Measurements from ENCODE around the gene ZBED2. TPM values are rescaled to one million over a fixed set of nuclear protein-coding genes. Genes with fewer than 3 reads are reported as not detected.

The ZBED2 gene
- total and polyA plus RNA-seq, 2 donors (not counting 3 experiments of a cell fraction or from before 2014, with no cell fraction given), result not detected

DNA sequence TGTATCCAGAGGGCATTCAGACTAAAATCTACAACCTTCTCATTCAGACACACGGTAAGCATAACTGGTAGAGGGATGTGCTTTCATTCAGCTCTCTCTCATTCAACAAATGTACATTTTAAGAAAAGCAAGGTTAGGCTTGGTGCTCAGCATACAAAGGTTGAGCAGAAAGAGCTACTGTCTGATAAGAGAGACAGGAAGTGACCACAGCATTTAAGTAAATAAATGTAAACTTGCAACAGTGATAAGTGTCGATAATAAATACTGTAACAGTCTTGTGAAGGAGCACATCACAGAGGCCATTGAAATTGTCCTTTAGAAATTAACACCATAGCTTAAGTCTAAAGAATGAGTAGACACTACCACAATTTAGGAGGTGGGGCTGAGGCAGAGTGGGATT lies 49.8 kb downstream of the ZBED2 start:
- POLR2A ChIA-PET, result no interaction called here
- Histone ChIP-seq H3K4me1 (ENCODE audit: control insufficient read depth, extremely low read depth, insufficient read depth, low read length) (no peaks in the 10 kb centered on the region), H3K9ac (replicated peaks; ENCODE audit: extremely low read depth, insufficient read depth, low read length) (no peak overlapping the region), H4K20me1 (replicated peaks; ENCODE audit: control insufficient read depth, extremely low read depth, insufficient read depth, low read length) (no peaks in the 10 kb centered on the region), H3K79me2 (ENCODE audit: control insufficient read depth, insufficient read depth, low read length) (no peaks in the 10 kb centered on the region), H3K9me3 (replicated peaks; ENCODE audit: control insufficient read depth, insufficient read depth, low read length) (no peaks in the 10 kb centered on the region), H3K4me3 (replicated peaks in 1 of 3; ENCODE audit: insufficient read depth in 1 of 3, low read depth in 1 of 3, low read length in 3 of 3) (no peak overlapping the region), H3K36me3 (ENCODE audit: control insufficient read depth in 2 of 2, extremely low read depth in 1 of 2, insufficient read depth in 2 of 2, low read length in 2 of 2) (no peaks in the 10 kb centered on the region), H3K27ac (ENCODE audit: insufficient read depth, low read depth, low read length) (no peak overlapping the region), H3K27me3 (ENCODE audit: control insufficient read depth in 2 of 2, insufficient read depth in 2 of 2, low read length in 2 of 2) (peaks cover 0 to 2% of the 10 kb centered on the region in 2 experiments), H3K4me2 (ENCODE audit: insufficient read depth, low read length) (no peak overlapping the region), H3K9me1 (replicated peaks; ENCODE audit: control insufficient read depth, extremely low read depth, insufficient read depth, low read length) (no peaks in the 10 kb centered on the region), H2AFZ (ENCODE audit: low read depth, low read length) (no peak overlapping the region)
- FAIRE-seq (no peak), DNase-seq (ENCODE audit: low read depth, low spot score) (no peak)
- BruUV-seq (replicated peaks), result no TSS peak
- CTCF ChIA-PET, result no interaction called here
- dilution Hi-C loops (cut with MboI; ENCODE audit: extremely low pct_ligation_motif_present, low sequenced_read_pairs) (no loop called here), intact Hi-C loops (cut with micrococcal nuclease) (no loop called here)
- TF ChIP-seq EZH2 (IDR thresholded peaks at IDR 0.05; ENCODE audit: borderline replicate concordance, low read depth, low read length, severe bottlenecking), result no peak
- TF ChIP-seq POLR2AphosphoS5 (IDR thresholded peaks at IDR 0.05; ENCODE audit: insufficient read depth, low read depth, low read length), result no peak
- TF ChIP-seq, protein P1, sequence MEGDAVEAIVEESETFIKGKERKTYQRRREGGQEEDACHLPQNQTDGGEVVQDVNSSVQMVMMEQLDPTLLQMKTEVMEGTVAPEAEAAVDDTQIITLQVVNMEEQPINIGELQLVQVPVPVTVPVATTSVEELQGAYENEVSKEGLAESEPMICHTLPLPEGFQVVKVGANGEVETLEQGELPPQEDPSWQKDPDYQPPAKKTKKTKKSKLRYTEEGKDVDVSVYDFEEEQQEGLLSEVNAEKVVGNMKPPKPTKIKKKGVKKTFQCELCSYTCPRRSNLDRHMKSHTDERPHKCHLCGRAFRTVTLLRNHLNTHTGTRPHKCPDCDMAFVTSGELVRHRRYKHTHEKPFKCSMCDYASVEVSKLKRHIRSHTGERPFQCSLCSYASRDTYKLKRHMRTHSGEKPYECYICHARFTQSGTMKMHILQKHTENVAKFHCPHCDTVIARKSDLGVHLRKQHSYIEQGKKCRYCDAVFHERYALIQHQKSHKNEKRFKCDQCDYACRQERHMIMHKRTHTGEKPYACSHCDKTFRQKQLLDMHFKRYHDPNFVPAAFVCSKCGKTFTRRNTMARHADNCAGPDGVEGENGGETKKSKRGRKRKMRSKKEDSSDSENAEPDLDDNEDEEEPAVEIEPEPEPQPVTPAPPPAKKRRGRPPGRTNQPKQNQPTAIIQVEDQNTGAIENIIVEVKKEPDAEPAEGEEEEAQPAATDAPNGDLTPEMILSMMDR (IDR thresholded peaks at IDR 0.05; ENCODE audit: extremely low read depth in 1 of 2, insufficient read depth in 1 of 2, low read depth in 1 of 2, low read length in 2 of 2), result no peak
- no peak for TF ChIP-seq POLR2A (IDR thresholded peaks at IDR 0.05; ENCODE audit: low read depth, low read length)
- no peak for TF ChIP-seq MYC (IDR thresholded peaks at IDR 0.05; ENCODE audit: low read depth, low read length)
- no peak for TF ChIP-seq FOS (IDR thresholded peaks at IDR 0.05; ENCODE audit: borderline replicate concordance, insufficient read depth, low read length)

Other genes starting within 250 kb of the ZBED2 start
- not detected in 2 replicates for gene CD96, start 53.1 kb downstream of the ZBED2 start, total RNA-seq
- gene CD96, start 53.1 kb downstream of the ZBED2 start, polyA plus RNA-seq, result not detected in 2 replicates
- gene PLCXD2, start 79.3 kb upstream of the ZBED2 start, total RNA-seq, result 2.6 and 3.3 TPM in 2 replicates
- 0.96 and 1.2 TPM in 2 replicates for gene PLCXD2, start 79.3 kb upstream of the ZBED2 start, polyA plus RNA-seq

Measured in endothelial cell of umbilical vein (primary cell).